Measurements from ENCODE around the gene ADAMTS18. TPM values are rescaled to one million over a fixed set of nuclear protein-coding genes. Genes with fewer than 3 reads are reported as not detected.
"Not testable (repeated sequence)": the region's sequence is repeated elsewhere in the genome, so short reads cannot be mapped to it uniquely, and the experiment has no call there.

Gene ADAMTS18
- total RNA-seq, 2 experiments from 2014 or later = not detected

- ChIA-PET CTCF (no interaction called here), POLR2A (no interaction called here)
- no peak for DNase-seq
- TF ChIP-seq CTCF (IDR thresholded peaks at IDR 0.05) = no peak
- peaks cover 30% of the 10 kb centered on the region for H3K27me3 Mint-ChIP-seq
- intact Hi-C loops (cut with micrococcal nuclease) = no loop called here
- H3K4me3 Mint-ChIP-seq = no peak overlapping the region
- ATAC-seq = no peak
- H3K36me3 Mint-ChIP-seq (ENCODE audit: low read depth) = no peaks in the 10 kb centered on the region
- H3K9me3 Mint-ChIP-seq = no peaks in the 10 kb centered on the region
- no peaks in the 10 kb centered on the region for H3K4me1 Mint-ChIP-seq (ENCODE audit: low read depth)
- H3K27ac Mint-ChIP-seq = no peak overlapping the region
Measured at GRCh38 chr16:77262971-77263370, 171.9 kb downstream of the ADAMTS18 start.

GRCh38 chr16:77250400-77250799 is 184.4 kb downstream of the ADAMTS18 start:
- H3K27me3 Mint-ChIP-seq = no peaks in the 10 kb centered on the region
- DNase-seq = no peak
- no peak overlapping the region for H3K4me3 Mint-ChIP-seq
- POLR2A ChIA-PET = no interaction called here
- TF ChIP-seq CTCF (IDR thresholded peaks at IDR 0.05) = no peak
- no peaks in the 10 kb centered on the region for H3K36me3 Mint-ChIP-seq (ENCODE audit: low read depth)
- no peak for ATAC-seq
- CTCF ChIA-PET = interaction anchor here (0.8 kb wide), 1 partner anchor 14 kb away, joined by 4 read pairs; no protein-coding TSS in a partner anchor
- H3K9me3 Mint-ChIP-seq = no peaks in the 10 kb centered on the region
- no peaks in the 10 kb centered on the region for H3K4me1 Mint-ChIP-seq (ENCODE audit: low read depth)
- intact Hi-C loops (cut with micrococcal nuclease) = no loop called here
- H3K27ac Mint-ChIP-seq = no peak overlapping the region

- H3K36me3 Mint-ChIP-seq (ENCODE audit: low read depth) = no peaks in the 10 kb centered on the region
Measured at GRCh38 chr16:77246150-77246549, 188.7 kb downstream of the ADAMTS18 start.

GRCh38 chr16:77242471-77242870 is 192.4 kb downstream of the ADAMTS18 start:
- POLR2A ChIA-PET; H3K27ac Mint-ChIP-seq; H3K36me3 Mint-ChIP-seq (ENCODE audit: low read depth); H3K27me3 Mint-ChIP-seq; ATAC-seq; H3K4me1 Mint-ChIP-seq (ENCODE audit: low read depth); H3K9me3 Mint-ChIP-seq; H3K4me3 Mint-ChIP-seq; intact Hi-C loops (cut with micrococcal nuclease); CTCF ChIA-PET; DNase-seq: not testable (repeated sequence)

More at GRCh38 chr16:77246150-77246549, 188.7 kb downstream of the ADAMTS18 start:
- no peak overlapping the region for H3K27ac Mint-ChIP-seq
- intact Hi-C loops (cut with micrococcal nuclease) = no loop called here
- no peaks in the 10 kb centered on the region for H3K9me3 Mint-ChIP-seq
- no peak overlapping the region for H3K4me3 Mint-ChIP-seq
- no peaks in the 10 kb centered on the region for H3K4me1 Mint-ChIP-seq (ENCODE audit: low read depth)
- H3K27me3 Mint-ChIP-seq = peaks cover 1% of the 10 kb centered on the region
- DNase-seq (no peak), ATAC-seq (no peak)
- POLR2A ChIA-PET = no interaction called here
- CTCF ChIA-PET = interaction anchor here (1.1 to 2.4 kb wide), 2 partner anchors 10 to 338 kb away, joined by 3 to 6 read pairs; no protein-coding TSS in a partner anchor
- TF ChIP-seq CTCF (IDR thresholded peaks at IDR 0.05) = no peak

GRCh38 chr16:77238593-77238992 is 196.2 kb downstream of the ADAMTS18 start:
- Mint-ChIP-seq H3K36me3 (ENCODE audit: low read depth) (no peaks in the 10 kb centered on the region), H3K4me1 (ENCODE audit: low read depth) (peaks cover 3% of the 10 kb centered on the region), H3K9me3 (no peaks in the 10 kb centered on the region), H3K27me3 (peaks cover 13% of the 10 kb centered on the region), H3K27ac (no peak overlapping the region), H3K4me3 (no peak overlapping the region)
- ChIA-PET POLR2A (no interaction called here), CTCF (interaction anchor here (1.1 to 9.0 kb wide), 2 partner anchors 138 to 346 kb away, joined by 3 to 146 read pairs; no protein-coding TSS in a partner anchor)
- no peak for TF ChIP-seq CTCF (IDR thresholded peaks at IDR 0.05)
- ATAC-seq (no peak), DNase-seq (no peak)
- intact Hi-C loops (cut with micrococcal nuclease) = loop anchor here (5.0 kb wide), 1 partner anchor 139 kb away; no protein-coding TSS in a partner anchor

Measured in activated CD8-positive, alpha-beta T cell treated with anti-CD3 and anti-CD28 coated beads for 36 hours (primary cell).